Activated naive CD4-positive, alpha-beta T cell (primary cell): ENCODE results near the gene OCRL.

Experiments
- DNase-seq, 4 experiments: peaks; one replicate each; lab custom pipeline; 2025; lab: John Stamatoyannopoulos, UW

Gene OCRL

DNA sequence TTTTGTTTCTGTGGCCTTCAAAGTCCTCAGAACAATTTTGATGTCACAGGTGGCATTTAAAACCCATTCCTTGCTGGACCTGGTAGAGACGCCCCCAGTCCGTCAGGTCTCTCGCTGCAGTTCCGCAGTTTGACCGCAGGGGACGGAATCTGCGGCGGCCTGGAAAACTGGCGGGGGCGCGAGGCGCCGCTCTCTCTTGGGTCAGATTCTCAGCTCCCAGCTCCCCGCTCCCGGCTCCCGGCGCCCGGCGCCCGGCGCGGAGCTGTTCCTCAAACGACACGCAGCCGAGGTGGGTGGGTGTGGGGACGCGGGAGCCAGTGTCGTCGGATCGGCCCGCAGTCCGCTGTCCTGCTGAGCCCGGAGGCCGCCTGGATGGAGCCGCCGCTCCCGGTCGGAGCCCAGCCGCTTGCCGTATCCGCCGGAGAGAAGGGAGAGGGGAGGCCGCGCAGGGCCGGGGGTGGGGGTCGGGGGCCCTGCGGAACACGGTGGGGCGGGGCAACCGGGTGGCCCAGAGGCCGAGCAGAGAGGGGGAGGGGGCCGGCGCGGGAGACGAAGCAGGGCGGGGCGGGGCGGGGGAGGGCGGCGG, at the start of gene OCRL:
Gene OCRL (plus strand): TSS at position 192 of the 586 bp plus-strand sequence. CDS start 181 bp downstream, at position 373.
- DNase-seq, result peak in 3 of 4 experiments; percentile 1 to 23 (median 6)

DNA sequence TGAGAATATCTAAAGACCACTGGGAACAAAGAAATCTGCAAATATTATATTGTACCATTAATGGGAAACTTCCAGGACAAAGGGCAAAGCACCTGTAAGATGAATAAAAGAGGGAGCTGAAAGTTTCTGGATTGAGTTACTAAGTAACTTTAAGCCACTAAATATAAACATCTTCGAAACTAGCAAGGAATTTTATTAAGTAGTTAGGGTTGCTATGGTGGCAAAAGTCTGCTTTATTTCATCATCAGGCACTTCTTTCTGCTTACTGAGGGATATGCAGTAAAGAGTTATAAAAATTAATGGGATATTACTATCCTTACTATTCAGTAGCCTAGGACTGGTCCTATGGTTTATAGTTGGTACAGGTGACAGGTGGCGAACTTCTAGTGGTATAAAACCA, 49.7 kb upstream of the OCRL start:
- no peak for DNase-seq

DNA sequence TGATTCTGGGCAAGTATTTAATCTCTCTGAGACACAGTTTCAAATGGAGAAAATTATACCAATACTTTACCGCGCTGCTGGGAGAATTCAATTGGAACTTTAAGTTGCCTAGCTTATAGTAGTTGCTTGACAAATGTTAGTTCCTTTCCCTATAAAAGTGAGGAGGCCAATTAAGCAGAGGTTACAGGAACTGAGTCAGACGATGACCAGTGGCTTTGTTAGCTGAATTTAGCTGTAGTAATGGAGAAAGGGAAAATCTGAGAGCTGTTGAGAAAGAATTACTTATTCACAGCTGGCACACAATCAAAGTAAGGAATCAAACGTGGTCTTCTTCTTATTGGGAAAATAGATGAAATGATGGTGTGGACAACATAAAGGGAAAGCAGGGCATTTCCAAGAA, 46.4 kb upstream of the OCRL start:
- DNase-seq, result no peak

DNA sequence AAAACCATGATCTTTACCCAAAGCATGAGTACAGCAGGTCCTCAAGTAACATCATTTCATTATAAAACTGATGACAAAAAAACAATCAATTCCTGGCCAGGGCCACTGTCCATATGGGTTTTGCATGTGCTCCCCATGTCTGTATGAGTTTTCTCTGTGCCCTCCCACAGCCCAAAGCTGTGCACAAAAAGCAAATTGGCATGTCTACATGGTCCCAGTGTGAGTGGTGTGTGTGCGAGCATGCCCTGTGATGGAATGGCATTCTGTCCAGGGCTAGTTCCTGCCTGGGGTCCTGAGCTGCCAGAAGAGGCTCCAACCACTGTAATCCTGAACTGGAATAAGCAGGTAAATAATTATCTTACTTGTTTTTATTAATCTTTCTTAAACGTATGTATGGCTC, 45.2 kb upstream of the OCRL start:
- DNase-seq, result no peak

DNA sequence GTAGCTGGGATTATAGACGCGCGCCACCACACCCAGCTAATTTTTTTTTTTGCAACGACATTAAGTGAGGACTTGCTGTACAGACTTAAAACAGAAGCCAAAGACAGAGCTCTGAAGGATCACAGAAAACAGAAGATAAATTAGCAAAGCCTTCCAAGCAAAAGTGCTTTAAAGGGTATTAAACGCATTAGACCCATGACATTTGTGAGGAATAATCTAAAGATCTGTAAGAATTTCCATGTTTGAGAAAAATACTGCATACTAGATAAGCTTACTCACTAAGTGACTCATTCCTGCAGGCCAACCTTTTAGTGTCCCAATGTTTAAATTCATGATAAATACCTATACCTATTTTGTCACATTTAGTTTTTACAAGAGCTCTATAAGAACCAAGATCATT, 44.2 kb upstream of the OCRL start:
- DNase-seq, result no peak

DNA sequence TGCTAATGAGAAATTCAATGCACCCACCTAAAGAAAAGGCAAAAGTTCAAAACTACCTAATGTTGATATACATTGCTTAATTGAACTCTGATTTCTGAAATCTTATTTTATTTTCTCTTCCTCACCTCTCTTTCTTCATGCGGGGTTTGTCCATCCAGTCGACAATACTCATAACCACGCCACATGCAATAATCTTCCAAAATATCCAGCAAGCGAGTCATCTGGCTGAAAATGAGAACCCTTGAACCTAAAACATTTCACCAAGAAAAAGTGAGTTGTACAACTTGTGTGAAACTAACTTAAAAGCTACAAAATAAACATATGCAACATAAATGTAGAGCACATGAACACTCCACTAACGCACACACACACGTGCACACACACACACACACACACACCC, 43.4 kb upstream of the OCRL start:
- no peak for DNase-seq

DNA sequence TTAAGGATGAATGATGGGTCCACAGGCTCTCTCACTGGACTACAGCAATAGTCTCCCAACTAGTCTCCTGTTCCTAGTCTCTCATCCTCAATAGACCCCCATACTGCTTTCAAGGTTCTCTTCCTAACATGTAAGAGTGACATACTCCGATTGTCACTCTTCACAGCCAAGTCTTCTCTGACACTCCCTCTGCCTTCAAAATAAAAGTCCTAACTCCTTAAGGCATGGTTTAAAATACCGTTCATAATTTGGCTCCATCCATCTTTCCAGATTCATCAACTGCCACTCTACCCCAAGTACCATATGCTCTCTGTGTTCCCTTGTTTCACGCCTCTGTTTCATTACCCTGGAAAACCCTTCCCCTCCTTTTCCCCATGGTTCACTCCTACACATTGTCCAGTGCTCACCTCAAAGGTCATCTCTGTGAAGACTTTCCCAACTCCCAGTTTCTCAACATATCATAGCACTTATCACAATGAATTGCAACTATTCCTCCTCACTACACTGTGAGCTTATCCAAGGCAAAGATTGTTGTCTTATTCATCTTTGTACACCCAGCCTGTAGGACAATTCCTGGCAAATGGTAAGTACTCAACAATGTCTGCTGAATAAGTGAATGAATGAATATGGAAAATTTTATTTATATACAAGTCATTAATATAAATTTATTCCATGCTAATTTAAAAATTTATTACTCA, 42.8 kb upstream of the OCRL start:
- no peak for DNase-seq

DNA sequence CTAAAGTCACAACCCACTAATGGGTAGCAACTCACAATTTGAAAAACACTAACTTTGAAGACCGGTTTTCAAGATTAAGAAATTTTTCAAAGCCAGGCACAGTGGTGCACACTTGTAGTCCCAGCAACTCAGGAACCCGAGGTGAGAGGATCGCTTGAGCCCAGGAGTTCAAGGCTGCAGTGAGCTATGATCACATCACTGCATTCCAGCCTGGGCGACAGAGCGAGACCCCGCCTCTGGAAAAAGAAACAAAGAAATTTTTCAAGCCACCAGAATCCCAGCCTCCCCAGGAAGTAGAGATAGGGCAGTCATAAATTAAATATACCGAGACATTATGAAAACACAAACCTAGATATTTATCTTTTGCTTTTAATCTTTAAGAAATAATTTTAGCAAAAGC, 29.7 kb upstream of the OCRL start:
- no peak for DNase-seq

DNA sequence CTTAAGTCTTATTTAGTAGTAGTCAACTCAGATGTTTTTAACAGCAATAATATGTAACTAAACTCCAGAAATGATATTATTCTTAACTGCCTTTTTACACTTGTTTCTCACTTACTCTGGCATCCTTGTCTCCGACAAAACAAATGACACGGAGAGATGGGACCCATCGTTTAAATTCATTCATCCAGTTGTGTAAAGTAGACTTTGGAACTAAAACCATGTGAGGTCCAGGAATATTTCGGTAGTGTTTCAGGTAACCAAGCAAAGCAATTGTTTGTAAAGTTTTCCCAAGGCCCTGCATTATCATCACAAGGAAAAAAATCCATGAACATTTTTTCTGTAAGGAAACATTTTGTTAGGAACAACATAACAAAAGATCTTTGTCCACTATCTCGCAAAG, 28.4 kb upstream of the OCRL start:
- no peak for DNase-seq

DNA sequence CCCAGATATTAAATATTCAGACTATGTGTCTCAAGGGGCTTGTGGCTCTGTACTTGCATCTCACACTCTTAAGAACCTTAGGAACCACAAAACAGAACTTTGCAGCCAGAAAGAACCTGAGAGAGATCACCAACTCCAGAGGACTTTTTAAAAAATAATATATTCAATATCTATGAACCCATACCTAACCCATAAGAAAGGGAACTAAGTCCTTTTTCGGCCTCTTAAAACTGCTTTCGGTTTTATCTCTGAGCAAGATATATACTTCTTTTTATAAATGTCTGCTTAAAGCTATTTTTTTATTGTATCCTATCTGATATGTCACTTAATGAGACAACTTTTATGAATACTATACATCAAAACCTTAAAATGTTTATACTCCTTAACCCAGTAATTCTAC, 27.6 kb upstream of the OCRL start:
- DNase-seq, result no peak

DNA sequence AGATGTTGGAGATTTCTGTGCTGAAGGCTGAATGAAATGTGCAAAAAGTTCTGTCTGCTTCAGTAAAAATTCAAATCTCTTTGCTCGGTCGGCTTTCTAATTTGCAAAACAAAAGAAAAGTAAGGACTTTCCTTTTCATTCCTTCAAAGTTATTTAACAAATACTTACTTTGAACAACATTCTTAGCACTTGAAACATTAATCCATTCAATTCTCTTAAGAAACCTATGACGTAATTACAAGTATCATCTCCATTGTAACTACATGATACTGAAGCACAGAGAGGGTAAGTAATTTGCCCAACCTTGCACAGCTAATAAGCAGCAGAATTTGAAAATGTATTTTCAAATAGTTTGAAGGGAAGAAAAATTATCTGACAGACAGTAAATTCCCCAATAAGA, 23.7 kb upstream of the OCRL start:
- DNase-seq, result no peak

DNA sequence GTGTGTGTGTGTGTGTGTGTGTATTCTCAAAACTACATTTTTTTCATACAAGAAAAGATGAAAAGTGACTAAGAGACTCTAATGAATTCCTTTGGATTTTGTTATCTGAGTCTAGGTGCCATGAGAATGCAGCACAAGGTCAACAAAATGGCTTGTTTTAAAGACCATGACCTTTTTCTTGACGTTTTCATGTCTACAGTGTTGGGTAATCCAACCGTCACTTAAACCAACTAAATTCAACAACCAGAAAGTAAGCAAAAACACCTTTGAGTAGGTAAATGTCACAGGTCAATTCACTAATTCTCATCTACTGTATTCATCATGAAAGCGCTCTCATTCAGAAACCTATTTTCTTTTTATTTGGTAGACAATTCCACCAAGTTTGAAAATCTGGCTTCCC, 19.9 kb upstream of the OCRL start:
- no peak for DNase-seq

DNA sequence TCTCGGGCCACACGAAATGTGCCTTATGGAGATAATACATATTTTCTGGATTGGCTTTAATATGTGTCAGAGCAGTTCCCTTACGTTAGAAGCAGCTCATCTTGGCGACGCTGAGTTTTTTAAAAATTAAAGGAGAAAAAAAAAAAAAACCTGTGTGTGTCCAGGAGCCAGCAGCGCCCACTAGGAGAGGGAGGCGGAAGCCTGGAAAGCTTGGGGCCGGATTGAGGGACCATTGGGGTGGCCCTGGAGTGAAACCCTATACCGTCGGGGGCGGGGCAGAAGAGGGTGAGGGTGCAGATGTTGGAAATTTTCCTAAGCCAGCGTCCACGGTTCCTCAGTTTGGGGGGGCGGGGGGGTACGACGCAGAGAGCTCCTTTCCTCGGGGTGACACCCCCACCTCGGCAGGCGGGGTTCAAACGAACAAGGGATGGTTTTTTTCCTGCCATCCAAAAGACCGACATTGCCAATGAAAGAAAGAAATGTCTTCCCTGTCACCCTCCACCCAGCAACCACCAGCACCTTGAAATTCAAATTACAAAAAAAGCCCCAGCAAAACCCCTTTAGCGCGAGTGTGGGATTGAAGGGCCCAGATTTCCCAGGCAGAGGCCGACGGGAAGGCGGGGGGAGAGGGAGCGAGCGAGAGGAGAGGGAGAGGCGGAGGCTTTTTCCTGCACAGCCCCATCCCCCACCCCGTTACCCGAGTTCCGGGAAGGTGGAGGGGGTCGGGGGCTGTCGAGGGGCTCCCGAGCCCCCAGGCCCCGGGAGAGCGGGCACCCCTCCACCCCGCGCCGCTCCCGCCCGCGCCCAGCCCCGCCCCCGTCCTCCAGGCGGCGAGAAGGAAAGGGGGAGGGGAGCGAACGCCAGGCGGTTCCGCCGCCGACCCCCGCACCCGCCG, 17.6 kb upstream of the OCRL start:
- DNase-seq, result peak in 1 of 4 experiments; percentile 4

DNA sequence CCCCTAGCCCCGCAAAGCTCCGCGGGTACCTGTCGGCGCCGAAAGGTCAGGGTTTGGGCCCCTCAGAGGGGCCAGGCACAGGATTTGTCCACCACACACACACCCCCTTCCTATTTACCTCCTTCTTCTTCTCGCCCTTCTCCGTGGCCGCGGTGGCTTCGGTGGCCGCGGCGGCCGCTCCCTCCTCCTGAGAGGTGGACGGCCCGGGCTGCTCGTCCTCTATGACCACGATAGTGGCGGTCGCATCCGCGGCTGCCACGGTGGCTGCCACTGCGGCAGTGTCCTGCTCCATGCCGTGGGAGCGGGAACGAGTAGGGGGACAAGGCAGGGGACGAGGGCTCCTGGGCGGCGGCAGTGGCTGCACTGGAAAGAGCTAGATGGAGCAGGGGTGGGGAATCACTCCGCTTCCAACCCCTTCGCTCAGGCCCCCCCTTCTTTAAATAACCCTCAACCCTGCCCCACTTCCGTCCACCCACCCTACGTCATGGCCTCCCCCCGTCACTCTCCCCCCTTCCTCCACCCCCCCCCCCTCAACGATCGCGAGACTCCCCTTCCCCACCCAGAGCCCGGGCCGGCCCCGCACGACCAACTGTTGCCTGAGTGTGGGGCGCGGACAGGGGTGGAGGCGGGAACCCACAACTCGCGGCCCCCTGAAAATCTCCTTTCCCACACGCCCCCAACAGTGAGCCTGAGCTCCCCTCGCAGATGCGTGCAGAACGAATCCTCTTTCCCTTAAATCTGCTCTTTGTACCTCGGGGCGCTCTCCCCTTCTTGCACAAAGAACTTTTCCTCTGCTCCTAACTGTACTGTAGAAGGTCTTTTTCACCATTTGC, 16.8 kb upstream of the OCRL start, which contains the start of gene SMARCA1:
Gene SMARCA1 (minus strand): TSS at position 412 of the 833 bp plus-strand sequence. CDS start 120 bp downstream, at position 292.
- DNase-seq, result peak in 1 of 4 experiments; percentile 9

DNA sequence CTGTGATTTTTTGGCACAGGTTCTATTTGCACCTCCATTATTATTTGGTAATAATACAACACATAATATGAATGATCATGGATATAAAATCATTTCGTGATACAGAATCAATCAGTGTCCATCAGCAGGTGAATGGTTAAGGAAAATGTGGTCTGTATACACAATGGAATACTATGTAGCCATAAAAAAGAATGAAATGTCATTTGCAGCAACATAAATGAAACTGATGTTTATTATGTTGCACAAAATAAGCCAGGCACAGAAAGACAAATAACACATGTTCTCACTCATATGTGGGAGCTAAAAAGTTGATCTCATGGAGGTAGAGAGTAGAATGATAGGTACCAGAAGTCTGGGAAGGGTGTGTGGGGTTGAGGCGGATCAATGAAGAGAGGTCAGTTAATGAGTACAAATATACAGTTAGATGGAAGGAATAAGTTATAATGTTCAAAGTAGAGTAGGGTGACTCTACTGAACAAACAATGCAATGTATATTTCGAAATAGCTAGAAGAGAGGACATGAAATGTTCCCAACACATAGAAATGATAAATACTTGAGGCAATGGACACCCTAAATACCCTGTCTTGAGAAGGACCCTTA, 15.7 kb upstream of the OCRL start:
- no peak for DNase-seq

DNA sequence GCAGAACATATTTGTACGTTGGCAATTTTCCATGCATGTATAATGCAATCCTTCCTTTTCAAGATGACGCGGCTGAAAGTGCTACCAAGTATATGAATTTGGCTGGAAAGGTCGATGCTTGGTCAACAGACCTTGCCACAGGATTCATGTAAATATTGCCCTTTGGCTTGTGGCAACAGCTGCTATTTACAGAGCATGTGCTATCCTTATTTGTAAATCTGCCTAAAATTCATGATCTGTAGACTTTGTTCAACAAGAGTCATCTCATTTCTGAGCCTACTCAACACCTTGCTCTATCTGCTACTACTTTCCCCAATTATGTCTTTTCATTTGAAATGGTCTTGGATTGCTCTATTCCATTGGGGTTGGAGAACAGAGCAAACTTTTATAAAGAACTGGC, 14.9 kb upstream of the OCRL start:
- DNase-seq, result no peak

DNA sequence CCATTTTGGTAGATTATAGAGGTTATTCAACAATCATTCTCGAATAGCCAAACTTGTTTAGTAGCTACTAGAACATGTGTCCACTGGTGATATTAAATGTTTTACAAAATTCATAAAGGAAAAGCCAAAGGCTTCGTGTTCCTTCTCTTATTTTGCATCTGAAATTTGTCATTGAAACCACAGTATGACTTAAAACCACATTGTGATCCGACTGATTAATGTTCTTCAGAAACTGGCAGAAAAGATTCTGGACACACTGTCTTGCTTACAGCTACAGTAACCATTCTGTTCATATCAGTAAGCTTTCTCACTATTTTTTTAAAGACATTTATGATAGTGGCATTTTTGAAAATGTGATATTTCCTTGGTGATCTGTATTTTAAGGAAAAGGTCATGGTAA, 14.2 kb upstream of the OCRL start:
- DNase-seq, result no peak

DNA sequence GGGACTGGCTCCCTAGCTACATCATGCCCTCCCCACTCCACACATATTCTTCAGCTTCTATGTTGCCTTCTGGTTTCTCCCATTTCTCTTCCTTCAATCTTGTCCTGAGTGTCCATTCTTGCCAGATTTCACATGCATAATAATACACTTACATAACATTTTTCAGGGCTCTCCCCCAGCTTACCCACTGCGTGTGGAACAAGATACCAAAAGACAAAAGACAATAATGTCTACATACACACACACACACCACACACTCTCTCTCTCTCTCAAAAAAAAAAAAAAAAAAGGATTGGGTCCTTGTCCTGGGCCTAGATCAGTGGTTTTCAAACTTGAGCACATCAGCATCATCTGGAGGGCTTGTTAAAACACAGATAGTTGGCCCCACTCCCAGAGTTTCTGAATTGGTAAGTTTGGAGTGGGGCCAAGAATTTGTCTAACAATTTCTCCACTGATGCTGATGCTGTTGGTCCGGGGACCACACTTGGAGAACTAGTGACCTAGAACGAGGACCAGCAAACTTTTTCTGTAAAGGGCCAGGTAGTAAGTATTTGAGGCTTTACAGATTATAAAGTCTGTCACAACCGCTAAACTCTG, 10.3 kb upstream of the OCRL start:
- no peak for DNase-seq

DNA sequence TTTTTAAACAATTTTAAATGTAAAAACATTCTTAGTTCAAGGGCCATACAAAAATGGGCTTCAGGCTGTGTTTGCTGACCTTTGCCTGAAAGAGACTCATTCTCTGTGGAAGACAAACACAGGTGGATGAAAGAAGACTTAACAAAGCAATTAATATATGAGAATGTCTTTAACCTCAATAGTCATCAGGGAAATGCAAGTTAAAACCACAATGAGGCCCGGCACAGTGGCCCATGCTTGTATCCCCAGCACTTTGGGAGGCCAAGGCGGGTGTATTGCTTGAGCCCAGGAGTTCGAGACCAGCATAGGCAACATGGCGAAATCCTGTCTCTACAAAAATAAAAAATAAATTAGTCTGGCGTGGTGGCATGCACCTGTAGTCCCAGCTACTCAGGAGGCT, 9.6 kb upstream of the OCRL start:
- no peak for DNase-seq

DNA sequence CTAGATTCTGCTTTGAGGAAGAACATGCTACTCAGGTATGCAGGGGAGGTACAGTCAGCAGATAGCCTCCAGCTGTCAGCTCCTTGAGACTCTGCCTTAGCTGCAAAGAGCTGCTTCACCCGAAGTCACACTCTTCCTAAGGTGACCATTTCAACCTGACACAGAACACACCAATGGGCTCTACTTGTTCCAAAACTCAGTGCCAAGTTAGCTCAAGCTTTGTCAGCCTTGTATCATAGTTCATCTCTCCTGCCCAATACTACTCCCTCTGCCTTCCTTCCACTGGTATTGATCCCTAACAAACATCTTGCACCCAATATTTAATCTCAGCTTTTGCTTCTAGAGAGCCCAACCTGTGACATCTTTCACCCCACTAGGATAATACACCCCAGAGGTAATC, 8.9 kb upstream of the OCRL start:
- DNase-seq, result no peak
